PC-3 (cell line): ENCODE data around the gene TOPORS. TPM values are rescaled to one million over a fixed set of nuclear protein-coding genes. Genes with fewer than 3 reads are reported as not detected.

Source experiments
- ATAC-seq: fragments of 200-7000 bp; cut with Tn5 transposase; 2 replicates; pipeline ENCODE4 v1.9.1; 2020; ENCODE audit warnings: mild to moderate bottlenecking, moderate library complexity
- BruUV-seq: library from RNA; stranded (reverse); fragments of 400-500 nt; replicated peaks from 2 replicates; lab custom pipeline; 2021; lab: Mats Ljungman, UMichigan
- CTCF ChIA-PET: fragments of 300-600 bp; sonication (Branson Sonifier 250); formaldehyde crosslinking; loops from one replicate; lab custom pipeline; 2022; ENCODE audit warnings: antibody characterized with exemption; lab: Charles Lee
- POLR2A ChIA-PET: fragments of 300-600 bp; sonication (Branson Sonifier 250); formaldehyde crosslinking; loops from one replicate; lab custom pipeline; 2022; ENCODE audit warnings: antibody characterized with exemption; ENCODE audit not compliant: unreplicated experiment; lab: Charles Lee
- DNase-seq: peaks from one replicate; pipeline ENCODE4 v3.0.0-alpha.2; 2015
- H2AFZ ChIP-seq: fragments of 300-600 bp; sonication (generic); 2 replicates; pipeline ENCODE4 v1.6.0; 2016; ENCODE audit warnings: antibody characterized with exemption, low read length
- H3F3A ChIP-seq: fragments of 300-600 bp; sonication (generic); one replicate; pipeline ENCODE4 v1.6.0; 2017; ENCODE audit warnings: antibody characterized with exemption, low read length, control low read depth, mild to moderate bottlenecking; ENCODE audit not compliant: unreplicated experiment
- H3K27ac ChIP-seq: fragments of 300-600 bp; sonication (generic); 2 replicates; pipeline ENCODE4 v1.5.1; 2016; ENCODE audit warnings: mild to moderate bottlenecking, low read length
- H3K27me3 ChIP-seq: fragments of 300-600 bp; sonication (generic); 2 replicates; pipeline ENCODE4 v1.6.1; 2016; ENCODE audit warnings: low read length, mixed read lengths
- H3K36me3 ChIP-seq: fragments of 300-600 bp; sonication (generic); 2 replicates; pipeline ENCODE4 v1.6.1; 2016; ENCODE audit warnings: low read depth, mixed run types, low read length, mixed read lengths
- H3K4me1 ChIP-seq: fragments of 300-600 bp; sonication (generic); 2 replicates; pipeline ENCODE4 v1.5.1; 2016; ENCODE audit warnings: low read length; ENCODE audit not compliant: insufficient read depth
- H3K4me2 ChIP-seq: fragments of 300-600 bp; sonication (generic); 2 replicates; pipeline ENCODE4 v1.6.0; 2016; ENCODE audit warnings: low read length
- H3K4me3 ChIP-seq: fragments of 300-600 bp; sonication (generic); 2 replicates; pipeline ENCODE4 v1.5.1; 2016; ENCODE audit warnings: mild to moderate bottlenecking, low read length, mixed read lengths
- H3K79me2 ChIP-seq: fragments of 300-600 bp; sonication (generic); 2 replicates; pipeline ENCODE4 v1.6.1; 2017; ENCODE audit warnings: low read length, mixed read lengths
- H3K9ac ChIP-seq: fragments of 300-600 bp; sonication (generic); 2 replicates; pipeline ENCODE4 v1.6.0; 2016; ENCODE audit warnings: mild to moderate bottlenecking, low read length
- H3K9me2 ChIP-seq: fragments of 300-600 bp; sonication (generic); replicated peaks from 2 replicates; pipeline ENCODE4 v1.6.1; 2016; ENCODE audit warnings: mixed run types, low read length, mixed read lengths
- H3K9me3 ChIP-seq: fragments of 300-600 bp; sonication (generic); 2 replicates; pipeline ENCODE4 v1.6.1; 2016; ENCODE audit warnings: low read length, mixed read lengths
- H4K20me1 ChIP-seq: fragments of 300-600 bp; sonication (generic); 2 replicates; pipeline ENCODE4 v1.6.1; 2016; ENCODE audit warnings: low read length, mixed read lengths
- CTCF ChIP-seq: fragments of 300-600 bp; sonication (generic); conservative IDR thresholded peaks from 2 replicates; pipeline ENCODE4 v1.5.1; 2017; ENCODE audit warnings: antibody characterized with exemption, low read depth, mild to moderate bottlenecking, low read length
- EZH2 ChIP-seq: fragments of 300-600 bp; sonication (generic); IDR thresholded peaks from one replicate; pipeline ENCODE4 v1.6.1; 2017; ENCODE audit warnings: antibody characterized with exemption, mild to moderate bottlenecking, low read length; ENCODE audit not compliant: unreplicated experiment
- EZH2phosphoT487 ChIP-seq: fragments of 300-600 bp; sonication (generic); IDR thresholded peaks from 2 replicates; pipeline ENCODE4 v1.6.1; 2018; ENCODE audit warnings: mild to moderate bottlenecking, antibody characterized with exemption, low read length, borderline replicate concordance
- intact Hi-C: fragments of 100-400 bp; cut with micrococcal nuclease; formaldehyde crosslinking; loops from 2 replicates; pipeline ENCODE4 v1.9.0; 2023
- total RNA-seq: library from RNA; depleted of rRNA; stranded (reverse); fragments of >200 nt; gene quantifications from 2 replicates; pipeline ENCODE4 v1.2.3, GENCODE V29; 2014

The TOPORS gene
- total RNA-seq, 1 experiment from 2014 or later: 11.4 TPM

GRCh38 chr9:32523910-32524309 lies 28.5 kb downstream of the TOPORS start:
- ATAC-seq (no peak), DNase-seq (no peak)
- Histone ChIP-seq H3K4me1 (peaks cover 7% of the 10 kb centered on the region; the same call in 1 of the 2 replicates), H3F3A (no peaks in the 10 kb centered on the region), H3K9ac (no peak overlapping the region), H3K9me2 (no peaks in the 10 kb centered on the region), H3K9me3 (peaks cover 4% of the 10 kb centered on the region; the same call in 1 of the 2 replicates), H3K27ac (no peak overlapping the region), H3K36me3 (peaks cover 13% of the 10 kb centered on the region), H2AFZ (no peak overlapping the region), H3K27me3 (no peaks in the 10 kb centered on the region), H3K4me3 (no peak overlapping the region), H3K4me2 (no peak overlapping the region), H4K20me1 (no peaks in the 10 kb centered on the region), H3K79me2 (peaks cover 28% of the 10 kb centered on the region)
- CTCF ChIA-PET: no interaction called here
- intact Hi-C loops: no loop called here
- no peak for TF ChIP-seq CTCF
- TF ChIP-seq EZH2phosphoT487: no peak
- BruUV-seq: no TSS peak
- POLR2A ChIA-PET: no interaction called here

GRCh38 chr9:32518276-32518675 lies 34.1 kb downstream of the TOPORS start:
- POLR2A ChIA-PET: no interaction called here
- TF ChIP-seq EZH2phosphoT487: no peak
- no peak for TF ChIP-seq EZH2
- no peak for TF ChIP-seq CTCF

GRCh38 chr9:32516241-32516640 lies 36.1 kb downstream of the TOPORS start:
- peaks cover 22% of the 10 kb centered on the region for H3K9me3 ChIP-seq
- H3F3A ChIP-seq: no peaks in the 10 kb centered on the region
- no peak overlapping the region for H3K27ac ChIP-seq
- no peaks in the 10 kb centered on the region for H3K79me2 ChIP-seq
- no TSS peak for BruUV-seq
- no peak overlapping the region for H2AFZ ChIP-seq
- ATAC-seq: no peak
- DNase-seq: no peak
- H3K9ac ChIP-seq: no peak overlapping the region
- H4K20me1 ChIP-seq: no peaks in the 10 kb centered on the region
- intact Hi-C loops: no loop called here
- H3K4me1 ChIP-seq: no peaks in the 10 kb centered on the region
- no peak overlapping the region for H3K4me3 ChIP-seq
- CTCF ChIA-PET: no interaction called here
- TF ChIP-seq CTCF (no peak), EZH2 (no peak), EZH2phosphoT487 (no peak)
- H3K9me2 ChIP-seq: no peaks in the 10 kb centered on the region
- H3K36me3 ChIP-seq: peaks cover 29% of the 10 kb centered on the region
- no peak overlapping the region for H3K4me2 ChIP-seq
- POLR2A ChIA-PET: no interaction called here
- no peaks in the 10 kb centered on the region for H3K27me3 ChIP-seq

More at GRCh38 chr9:32518276-32518675, 34.1 kb downstream of the TOPORS start:
- no peak for ATAC-seq
- no peaks in the 10 kb centered on the region for H3K4me1 ChIP-seq
- no peak for DNase-seq
- no TSS peak for BruUV-seq
- no peaks in the 10 kb centered on the region for H3F3A ChIP-seq
- peaks cover 4% of the 10 kb centered on the region; the same call in 1 of the 2 replicates for H3K79me2 ChIP-seq
- intact Hi-C loops: no loop called here
- H3K9ac ChIP-seq: no peak overlapping the region
- no peaks in the 10 kb centered on the region for H3K9me2 ChIP-seq
- CTCF ChIA-PET: no interaction called here
- no peak overlapping the region for H3K4me3 ChIP-seq
- no peak overlapping the region for H3K4me2 ChIP-seq
- H3K27me3 ChIP-seq: no peaks in the 10 kb centered on the region
- H3K36me3 ChIP-seq: peaks cover 29% of the 10 kb centered on the region
- peaks cover 22% of the 10 kb centered on the region for H3K9me3 ChIP-seq
- no peak overlapping the region for H3K27ac ChIP-seq
- no peaks in the 10 kb centered on the region for H4K20me1 ChIP-seq
- no peak overlapping the region for H2AFZ ChIP-seq
